Measurements from ENCODE around the gene ARSI.

ARSI gene

DNA sequence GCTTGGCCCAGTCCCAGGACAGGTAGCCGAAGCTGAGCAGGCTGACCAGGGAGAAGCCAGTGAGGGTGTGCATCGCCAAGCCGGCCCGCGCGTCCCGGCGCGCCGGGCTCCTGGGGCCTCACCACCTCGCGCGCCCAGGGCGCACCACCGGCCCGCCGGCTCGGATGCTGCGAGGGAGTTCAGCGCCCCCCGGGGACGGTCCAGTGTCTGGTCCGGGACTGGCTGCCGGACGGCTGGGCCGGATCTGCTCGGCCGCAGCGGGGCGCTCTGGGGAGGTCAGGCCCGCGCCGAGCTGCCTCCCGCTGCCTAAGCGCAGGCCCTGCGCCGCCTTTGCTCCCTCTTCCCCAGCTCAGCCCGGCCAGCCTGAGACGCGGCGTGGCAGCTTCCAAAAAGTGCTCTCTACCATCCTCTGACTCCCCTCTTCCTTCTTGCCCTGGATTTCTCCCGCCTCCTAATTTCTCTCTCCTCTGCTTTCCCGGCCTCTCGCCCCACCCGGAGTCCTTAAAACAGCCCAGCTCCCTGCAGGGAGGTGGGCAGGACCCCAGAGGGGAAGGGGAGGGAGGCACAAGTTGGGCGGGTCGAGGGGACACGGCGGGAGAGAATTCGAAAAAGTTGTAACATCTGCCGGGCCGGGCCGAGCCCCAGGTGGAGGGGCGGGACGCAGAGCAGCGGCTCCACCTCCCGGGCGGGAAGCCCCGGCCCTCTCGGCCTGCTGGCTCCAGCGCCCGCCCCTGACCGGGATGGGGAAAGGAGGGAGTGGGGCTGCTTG, at the start of gene ARSI:
Gene ARSI (minus strand): TSS at position 605 of the 769 bp plus-strand sequence. CDS start 532 bp downstream, at position 73.
- DNase-seq, result peak; percentile 92

GRCh38 chr5:150350524-150351344, 48.0 kb upstream of the ARSI start:
- DNase-seq, result peak; percentile 60

DNA sequence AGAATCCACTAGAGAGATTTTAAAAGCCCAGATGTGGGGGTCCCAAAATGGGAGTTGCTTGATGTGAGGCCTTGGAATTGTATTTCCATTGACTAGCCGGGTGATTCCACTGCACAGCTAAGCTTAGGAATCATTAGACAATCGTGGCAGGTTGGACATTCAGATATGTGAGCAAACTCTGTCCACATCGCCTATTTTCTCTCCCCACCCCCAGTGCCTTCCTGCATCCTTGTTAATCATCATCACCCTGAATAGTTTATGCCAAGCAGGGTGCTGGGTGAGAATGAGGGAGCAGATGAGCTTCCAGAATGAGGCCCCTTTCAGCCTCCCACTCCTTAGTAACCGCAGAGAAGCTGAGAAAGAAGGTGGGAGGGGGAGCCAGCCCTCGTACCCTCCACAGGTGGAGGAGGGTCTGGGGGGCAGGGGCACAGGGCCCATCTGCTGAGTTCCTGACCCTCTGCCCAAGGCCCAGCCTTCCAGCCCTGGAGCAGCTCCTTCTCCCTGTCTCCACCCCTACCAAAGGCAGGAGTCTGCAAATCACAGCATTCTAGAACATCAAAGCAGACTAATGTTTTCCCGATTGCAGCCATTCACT, 47.1 kb upstream of the ARSI start:
- no peak for DNase-seq

GRCh38 chr5:150347451-150347850, 44.7 kb upstream of the ARSI start:
- DNase-seq, result no peak

DNA sequence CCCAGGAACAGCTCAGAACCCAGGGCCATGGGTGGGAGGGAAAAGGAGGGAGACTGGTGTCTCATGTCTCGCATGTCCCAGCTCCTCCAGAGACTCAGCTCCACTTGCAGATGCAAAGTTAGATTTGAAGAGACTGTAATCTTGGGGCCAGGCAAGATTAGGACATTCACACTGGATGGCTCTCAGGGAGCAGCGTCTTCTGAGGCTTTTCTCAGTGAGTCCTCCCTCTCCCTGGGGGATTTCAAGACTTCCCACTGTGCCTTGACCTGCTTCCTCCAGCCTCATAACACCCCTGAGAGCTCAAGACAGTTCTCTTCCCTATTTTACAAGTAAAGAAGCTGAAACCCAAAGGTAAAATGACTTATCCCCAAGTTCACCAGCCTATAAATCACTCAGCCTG, 44.3 kb upstream of the ARSI start:
- no peak for DNase-seq

DNA sequence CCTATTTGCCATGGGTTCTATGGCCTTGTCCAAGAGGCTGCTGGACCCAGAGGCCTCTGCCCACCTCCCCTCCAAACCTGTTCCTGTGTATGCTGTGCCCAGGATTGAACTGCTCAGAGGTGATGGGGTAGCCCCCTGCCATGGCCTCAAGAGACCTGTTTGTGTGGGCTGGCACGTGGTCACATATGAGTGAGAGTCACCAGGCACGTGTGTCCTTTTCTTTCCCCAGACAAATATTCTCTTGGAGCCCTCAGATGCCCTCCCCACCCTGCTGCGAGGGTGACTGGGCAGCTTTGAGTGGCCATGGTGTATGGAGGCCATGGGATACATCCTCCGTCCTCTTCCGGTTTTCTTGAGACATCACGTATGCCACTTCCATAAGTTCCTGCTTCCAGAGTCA, 43.9 kb upstream of the ARSI start:
- DNase-seq, result no peak

DNA sequence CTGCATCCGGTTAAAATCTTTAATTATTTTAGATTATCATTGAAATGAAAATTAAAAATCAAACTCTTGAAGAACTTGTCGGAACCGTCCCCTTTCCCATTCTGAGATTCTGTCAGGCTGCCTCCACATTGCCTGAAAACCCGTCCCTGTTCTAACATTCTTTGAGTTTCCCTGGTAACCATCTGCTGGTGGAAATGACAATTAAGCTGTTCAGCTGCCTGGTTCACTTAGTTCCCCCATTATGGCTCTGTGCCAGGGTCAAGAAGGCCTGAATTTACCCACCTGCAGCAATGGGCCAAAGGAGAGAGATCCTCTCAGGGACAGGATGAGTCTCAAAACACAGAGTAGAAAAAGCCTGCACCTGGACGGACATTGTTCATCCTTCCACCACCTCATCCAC, 43.0 kb upstream of the ARSI start:
- no peak for DNase-seq

DNA sequence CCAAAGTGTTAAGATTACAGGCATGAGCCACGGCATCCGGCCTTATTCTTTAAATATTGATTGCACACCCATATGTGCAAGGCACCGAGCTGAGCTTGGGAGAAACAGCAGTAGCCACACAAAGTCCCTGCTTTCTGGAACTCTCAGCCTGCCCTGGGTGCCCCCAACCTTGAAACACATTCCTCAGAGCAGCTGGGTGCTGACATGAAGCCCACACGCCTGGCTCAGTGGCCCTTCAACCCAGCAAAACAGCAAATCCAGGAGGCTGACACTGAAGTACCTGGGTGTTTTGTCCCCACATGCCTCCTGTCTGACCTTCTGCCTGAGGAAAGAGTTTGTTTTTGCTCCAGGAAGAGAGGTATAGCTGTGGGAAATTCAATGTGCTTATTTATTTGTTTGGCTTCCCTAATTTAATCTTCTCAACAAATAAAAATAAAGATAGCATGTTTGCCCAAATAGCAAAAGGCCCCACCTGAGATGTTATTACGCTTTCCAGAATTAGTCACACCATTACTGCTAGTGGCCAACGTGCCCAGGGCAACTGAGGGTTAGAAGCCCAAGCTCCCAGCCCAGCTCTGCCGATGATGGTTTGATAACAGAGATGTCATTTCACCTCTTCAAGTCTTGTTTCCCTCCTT, 41.4 kb upstream of the ARSI start:
- DNase-seq, result no peak

GRCh38 chr5:150342583-150342982, 39.9 kb upstream of the ARSI start:
- no peak for DNase-seq

GRCh38 chr5:150341989-150342388, 39.3 kb upstream of the ARSI start:
- no peak for DNase-seq

DNA sequence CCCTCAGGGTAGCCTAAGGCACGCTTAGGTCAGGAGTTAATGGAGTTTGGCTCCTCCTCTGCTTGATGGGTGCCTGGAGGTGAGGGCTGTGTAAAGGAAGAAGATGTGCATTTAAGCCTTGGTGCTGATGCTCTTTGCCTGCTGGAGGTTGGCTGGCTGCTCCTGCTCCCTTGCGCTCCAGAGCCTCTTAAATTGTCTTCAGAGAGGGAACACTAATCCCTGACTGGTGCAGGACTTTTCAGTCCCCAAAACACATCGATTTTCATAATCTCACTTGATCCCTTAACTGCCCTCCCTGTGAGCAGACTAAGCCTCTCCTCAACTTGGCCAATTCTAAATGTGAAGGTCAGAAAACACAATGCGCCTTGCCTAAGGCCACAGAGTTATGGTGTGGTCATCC, 38.6 kb upstream of the ARSI start:
- no peak for DNase-seq

DNA sequence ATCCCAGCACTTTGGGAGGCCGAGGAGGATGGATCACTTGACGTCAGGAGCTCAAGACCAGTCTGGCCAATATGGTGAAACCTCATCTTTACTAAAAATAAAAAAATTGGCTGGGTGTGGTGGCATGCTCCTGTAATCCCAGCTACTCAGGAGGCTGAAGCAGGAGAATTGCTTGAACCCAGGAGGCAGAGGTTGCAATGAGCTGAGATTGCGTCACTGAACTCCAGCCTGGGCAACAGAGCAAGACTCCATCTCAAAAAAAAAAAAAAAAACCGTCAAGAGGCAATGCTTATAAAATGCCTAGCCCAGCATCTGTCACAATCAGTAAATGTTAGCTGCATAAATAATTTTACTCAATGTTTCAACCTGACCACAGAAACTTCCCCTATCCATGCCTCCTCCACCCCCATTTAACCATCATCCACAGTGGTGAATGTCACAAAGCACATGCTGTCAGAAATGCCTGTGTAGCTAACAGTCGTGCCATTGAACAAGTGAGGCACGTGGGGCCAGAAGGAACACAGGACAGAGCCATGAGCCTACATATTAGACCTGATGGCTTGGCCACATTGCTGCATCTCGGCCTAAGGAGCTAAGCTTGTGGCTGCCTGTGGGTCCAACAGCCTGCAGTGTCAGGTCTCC, 38.0 kb upstream of the ARSI start:
- DNase-seq, result no peak

GRCh38 chr5:150339841-150340240, 37.1 kb upstream of the ARSI start:
- DNase-seq, result no peak

GRCh38 chr5:150339165-150339564, 36.5 kb upstream of the ARSI start:
- DNase-seq, result peak; percentile 64

- DNase-seq, result no peak
Observed at GRCh38 chr5:150338546-150338945, 35.8 kb upstream of the ARSI start.

DNA sequence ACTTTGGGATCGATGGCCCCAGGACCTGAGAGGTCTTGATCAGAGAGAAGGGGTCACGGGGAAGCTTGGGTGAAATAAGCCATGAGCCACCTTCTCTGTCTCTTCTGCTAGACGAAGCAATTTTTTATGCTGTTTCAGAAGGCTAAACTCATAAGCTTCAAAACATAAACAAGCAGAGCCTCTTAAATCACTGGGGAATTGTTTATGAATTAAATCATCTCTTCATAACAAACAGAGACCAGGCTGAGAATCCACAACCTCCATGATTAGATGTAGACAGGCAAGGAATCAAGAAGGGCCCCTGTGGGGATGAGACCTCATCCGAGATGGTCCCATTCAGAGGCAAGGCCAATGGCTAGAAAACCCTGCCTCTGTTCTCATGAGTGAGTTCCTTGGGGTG, 33.1 kb upstream of the ARSI start:
- DNase-seq, result no peak

- DNase-seq, result no peak
Observed at GRCh38 chr5:150333400-150333799, 30.7 kb upstream of the ARSI start.

GRCh38 chr5:150329881-150330876, 27.5 kb upstream of the ARSI start:
- no peak for DNase-seq

DNA sequence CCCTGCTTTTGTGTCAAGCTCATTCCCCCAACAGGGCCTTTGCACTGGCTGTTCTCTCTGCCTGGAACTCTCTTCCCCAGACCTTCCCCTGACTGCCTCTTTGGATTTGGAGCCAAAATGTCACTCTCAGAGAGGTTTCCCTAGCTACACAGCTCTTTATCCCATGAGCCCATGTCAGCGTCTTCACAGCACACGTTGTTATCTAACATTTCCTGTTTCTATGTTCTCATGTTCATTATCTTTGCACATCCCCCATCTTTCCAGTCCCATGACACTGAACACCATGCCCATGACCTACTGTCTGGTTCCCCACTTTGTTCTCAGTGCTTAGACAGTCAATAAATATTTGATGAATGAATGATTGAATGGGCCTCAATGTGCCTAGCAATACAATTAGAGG, 26.3 kb upstream of the ARSI start:
- no peak for DNase-seq

DNA sequence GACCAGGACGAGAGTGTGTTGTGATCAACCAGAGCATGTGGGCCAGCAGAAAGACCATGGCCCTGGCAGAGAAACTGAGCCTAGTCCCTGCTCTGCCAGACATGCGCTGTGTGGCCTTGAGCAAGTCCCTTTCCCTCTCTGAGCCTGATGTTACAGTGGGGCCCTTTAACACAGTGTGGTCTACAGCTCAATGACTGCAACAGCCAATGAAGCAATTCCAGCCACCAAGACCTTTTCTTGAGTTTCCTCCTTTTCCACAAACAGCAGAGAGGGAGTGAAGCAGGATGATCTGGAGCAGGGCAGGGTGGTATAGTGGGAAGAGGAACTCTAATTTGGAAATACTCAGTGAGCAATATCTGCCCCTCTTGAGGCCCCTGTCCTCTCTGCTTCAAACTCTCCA, 25.8 kb upstream of the ARSI start:
- DNase-seq, result no peak

GRCh38 chr5:150327139-150327538, 24.4 kb upstream of the ARSI start:
- no peak for DNase-seq

DNA sequence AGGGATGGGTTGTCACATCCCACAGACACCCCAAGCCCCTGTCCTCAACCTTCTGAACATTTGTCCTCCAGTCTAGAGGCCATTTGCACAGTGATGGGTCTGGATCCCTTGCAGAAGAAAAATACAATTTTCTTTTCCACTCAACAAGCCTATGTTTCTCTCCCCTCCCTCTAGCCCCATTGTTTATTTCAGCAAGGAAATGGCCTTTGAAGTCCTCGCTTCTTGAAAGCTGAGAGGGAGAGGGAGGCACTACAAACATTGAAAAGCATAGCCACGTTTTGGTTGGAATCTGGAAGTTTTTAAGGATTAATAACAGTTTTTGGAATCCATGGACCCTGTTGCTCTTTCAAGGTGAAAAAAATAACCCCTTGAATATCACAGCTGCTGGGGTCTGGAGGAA, 24.0 kb upstream of the ARSI start:
- DNase-seq, result no peak

Data from right hindlimb (tissue), 1 donor.